Posterior vena cava (tissue), 2 donors: Measurements from ENCODE around the gene ABO. TPM values are rescaled to one million over a fixed set of nuclear protein-coding genes. Genes with fewer than 3 reads are reported as not detected.
A peak's percentile ranks its signal among the peaks of the same experiment; 100 is the strongest.
"Not testable (repeated sequence)": the region's sequence is repeated elsewhere in the genome, so short reads cannot be mapped to it uniquely, and the experiment has no call there.

Source experiments
- DNase-seq: peaks from one replicate; pipeline ENCODE4 v3.0.0-alpha.2; 2020; ENCODE audit warnings: low spot score
- intact Hi-C, 2 donors: fragments of 100-400 bp; cut with DNase I; formaldehyde crosslinking; loops; one replicate each; pipeline versions ENCODE4 v1.14.1 to v1.14.2; 2022 to 2023
- total RNA-seq, 2 donors: library from RNA; stranded (reverse); fragmentation: NEBNext Ultra II Directional; extraction: Animal tissue kit (Norgen Biotek cat#: 25700); gene quantifications; one replicate each; pipeline ENCODE4 v1.2.1, GENCODE V29; 2021
- donor health status: DM: yes; HTN: yes; CAD: no.
- donor health status: DM: yes; HTN: yes; CAD: no.

ABO gene
- total RNA-seq, 2 donors from 2014 or later, result 1.5 to 2.1 TPM

DNA sequence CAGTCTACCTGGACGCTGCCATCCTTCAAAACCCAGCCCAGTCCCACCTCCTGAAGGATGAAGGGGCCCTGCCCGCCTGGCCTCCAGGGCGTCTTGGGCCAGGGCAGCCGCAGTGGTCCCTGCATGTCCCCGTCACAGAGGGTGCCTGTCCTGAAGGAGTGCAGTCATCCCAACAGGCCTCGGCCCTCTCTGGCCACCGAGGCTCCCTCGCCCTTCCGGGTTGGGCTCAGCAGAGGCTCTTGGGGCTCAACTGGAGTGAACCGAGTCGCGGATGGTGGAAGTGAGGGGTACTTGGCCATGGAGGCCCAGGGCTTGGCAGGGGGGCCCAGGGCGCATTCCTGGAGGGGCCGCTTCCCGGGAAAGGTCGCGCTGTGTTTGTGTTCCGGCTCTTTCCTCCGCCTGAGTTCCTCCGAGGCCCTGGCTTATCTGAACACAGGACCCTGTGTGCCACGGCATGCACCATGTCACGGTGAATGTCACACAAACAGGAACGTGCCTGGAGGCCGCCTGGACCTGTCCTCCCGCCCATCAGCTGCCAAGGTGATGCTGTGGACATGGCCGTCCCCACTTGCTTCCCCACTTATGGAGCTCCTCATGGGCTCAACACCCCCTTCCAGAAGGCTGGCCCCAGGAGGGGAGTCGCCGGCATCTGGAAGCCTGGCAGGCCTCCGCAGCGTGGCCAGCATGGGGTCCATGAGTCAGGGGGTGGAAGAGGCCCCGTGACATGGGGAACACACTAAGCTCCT, 40.3 kb downstream of the ABO start:
- no peak for DNase-seq
- intact Hi-C loops, result loop anchor here in 1 of 2 donors (5.0 kb wide), 1 partner anchor 703 kb away; no protein-coding TSS in a partner anchor

DNA sequence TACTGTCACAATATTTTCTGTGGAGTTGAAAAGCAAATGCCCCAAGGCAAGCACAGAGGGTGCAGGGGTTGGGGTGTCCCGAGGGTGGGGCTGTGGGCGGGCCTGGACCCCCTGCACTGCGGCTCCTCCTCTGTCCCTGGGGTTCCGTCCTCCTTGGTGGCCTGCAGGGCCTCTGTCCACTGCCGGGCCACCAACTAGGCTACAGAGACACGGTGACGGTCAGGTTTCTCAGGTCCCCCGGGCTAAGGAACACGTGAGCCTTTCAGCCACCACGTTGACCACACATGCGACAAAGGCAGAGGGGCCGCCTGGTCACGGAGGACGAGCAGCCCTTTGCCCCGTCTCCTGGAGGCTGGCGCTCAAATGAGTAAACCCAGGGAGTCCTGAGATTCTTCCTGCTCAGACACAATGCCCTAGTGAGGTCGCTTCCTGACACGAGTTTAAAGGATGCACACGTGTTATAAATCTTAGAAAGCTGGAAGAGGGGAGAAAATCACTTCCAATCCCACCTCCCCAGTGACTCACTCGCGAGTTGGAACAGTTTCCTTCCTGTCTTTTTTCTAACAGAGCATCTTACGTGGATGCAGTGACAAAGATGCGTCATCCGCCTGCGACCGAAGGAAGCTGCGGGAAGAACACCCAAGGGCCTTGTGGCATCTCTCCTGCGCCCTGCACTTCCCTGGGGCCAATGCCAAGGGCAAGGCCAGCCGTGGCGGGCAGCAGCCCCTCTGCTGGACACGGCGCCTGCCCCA, 41.1 kb downstream of the ABO start:
- intact Hi-C loops, result loop anchor here in 1 of 2 donors (5.0 kb wide), 1 partner anchor 703 kb away; no protein-coding TSS in a partner anchor
- no peak for DNase-seq

DNA sequence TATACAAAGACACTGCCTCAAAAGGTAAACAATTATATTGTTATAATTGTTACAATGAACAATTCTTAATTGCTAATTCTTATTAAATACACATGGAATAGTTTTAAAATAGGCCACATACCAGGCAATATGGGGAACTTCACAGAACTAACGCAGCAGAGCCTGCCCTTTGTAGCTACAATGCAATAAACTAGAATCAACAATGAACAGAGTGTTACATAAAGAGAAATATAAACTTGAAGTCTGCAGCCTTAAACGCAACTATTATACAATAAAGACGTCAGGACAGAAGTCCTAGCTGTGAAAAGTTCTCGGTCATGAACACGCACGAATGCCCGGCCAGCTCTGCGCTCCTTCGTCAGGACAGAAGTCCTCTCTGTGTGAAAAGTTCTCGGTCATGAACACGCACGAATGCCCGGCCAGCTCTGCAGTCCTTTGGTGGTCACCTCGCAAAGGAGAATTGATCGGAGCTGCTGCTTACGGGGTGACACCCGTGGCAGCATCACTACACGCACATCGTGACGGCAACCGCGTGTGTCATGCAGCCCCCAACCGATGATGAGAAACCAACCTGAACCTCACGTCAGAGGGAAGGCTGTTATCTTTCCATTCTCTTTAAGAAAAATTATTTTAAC, 43.0 kb downstream of the ABO start:
- DNase-seq, result peak; percentile 34
- intact Hi-C loops, result loop anchor here in 1 of 2 donors (5.0 kb wide), 1 partner anchor 705 kb away; no protein-coding TSS in a partner anchor

DNA sequence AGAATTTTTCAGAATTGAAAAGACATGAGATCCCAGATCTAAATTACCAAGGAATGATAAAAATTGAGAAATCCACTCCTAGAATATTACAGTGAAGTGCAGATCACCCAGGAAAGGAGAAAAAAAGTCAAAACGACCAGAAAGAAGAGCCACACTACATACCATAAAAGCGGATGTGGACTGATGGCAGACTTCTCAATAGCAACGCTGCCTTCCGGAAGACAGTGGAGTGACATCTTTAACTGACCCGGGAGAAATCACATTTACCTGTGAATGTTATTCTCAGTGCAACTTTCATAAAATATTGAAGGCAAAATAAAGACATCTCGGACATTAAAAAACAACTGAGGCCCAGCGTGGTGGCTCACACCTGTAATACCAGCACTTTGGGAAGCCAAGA, 44.5 kb downstream of the ABO start:
- intact Hi-C loops, result loop anchor here in 1 of 2 donors (5.0 kb wide), 1 partner anchor 707 kb away; no protein-coding TSS in a partner anchor
- DNase-seq, result not testable (repeated sequence)

DNA sequence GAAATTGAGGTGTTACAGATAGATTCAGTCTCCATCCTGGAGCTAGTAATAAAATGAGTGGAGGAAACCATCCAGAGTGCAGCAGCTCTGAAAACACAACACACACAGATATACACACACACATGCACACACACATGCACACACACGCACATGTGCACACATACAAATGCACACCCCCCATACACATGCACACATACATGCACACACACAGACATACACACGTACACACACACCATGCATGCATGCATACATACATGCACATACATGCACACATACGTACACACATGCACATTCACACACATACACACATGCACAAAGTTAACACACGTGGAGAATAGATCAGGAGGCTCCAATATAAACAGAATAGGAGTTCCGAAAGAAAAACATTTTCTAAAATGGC, 44.9 kb downstream of the ABO start:
- intact Hi-C loops, result loop anchor here in 1 of 2 donors (5.0 kb wide), 1 partner anchor 707 kb away; no protein-coding TSS in a partner anchor
- DNase-seq, result no peak

DNA sequence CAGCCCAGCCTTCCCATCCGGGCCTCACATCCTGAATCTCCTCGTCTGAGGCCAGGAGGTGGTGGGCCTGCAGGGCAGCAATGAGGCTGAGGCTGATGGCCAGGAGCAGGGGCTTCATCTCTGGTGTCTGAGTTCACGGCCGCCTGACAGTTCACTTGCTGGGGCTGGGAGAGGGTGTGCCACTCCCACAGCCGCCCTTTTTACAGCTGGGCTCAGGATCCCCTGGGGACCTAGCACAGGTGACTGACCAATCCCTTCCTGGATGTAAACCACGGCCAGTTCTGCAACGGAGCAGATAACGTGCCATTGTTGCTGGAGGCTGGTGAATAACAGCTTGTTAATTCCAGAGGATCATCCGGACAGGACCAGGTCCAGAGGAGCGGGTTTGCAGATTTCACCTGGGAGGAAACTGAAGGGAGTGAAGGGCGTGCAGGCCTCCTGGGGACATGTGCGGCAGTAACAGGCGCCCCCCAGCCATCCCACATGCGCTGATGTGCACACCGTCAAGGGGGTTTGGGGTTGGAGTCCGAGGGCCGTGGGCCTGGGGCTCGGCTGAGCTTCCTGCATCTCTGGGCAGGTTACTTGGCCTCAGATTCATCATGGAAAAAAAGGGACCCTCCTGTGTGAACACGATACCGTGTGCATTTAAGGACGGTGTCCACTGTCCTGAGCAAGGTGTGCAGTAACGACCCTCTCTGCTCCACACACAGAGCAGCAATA, 46.4 kb downstream of the ABO start:
- DNase-seq, intact Hi-C loops: not testable (repeated sequence)

DNA sequence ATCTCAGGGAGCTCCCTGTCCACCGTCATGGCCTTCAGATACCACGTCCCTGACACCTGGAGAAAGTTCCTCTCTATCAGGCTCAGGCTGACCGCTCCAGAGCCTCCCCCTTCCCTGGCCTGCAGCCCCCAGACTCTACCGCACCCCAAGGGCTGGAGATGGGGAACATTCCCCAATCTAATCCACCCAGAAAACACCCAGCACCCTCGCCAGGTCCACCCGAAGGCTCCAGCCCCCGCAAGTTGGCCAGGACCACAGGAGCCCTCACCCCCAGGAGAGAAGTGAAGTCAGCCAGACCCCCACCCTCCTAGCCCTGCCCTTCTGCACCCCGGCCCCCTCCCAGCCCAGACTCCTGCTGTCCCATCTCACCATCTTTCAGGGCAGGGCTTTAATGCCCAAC, 47.0 kb downstream of the ABO start:
- DNase-seq, intact Hi-C loops: not testable (repeated sequence)

DNA sequence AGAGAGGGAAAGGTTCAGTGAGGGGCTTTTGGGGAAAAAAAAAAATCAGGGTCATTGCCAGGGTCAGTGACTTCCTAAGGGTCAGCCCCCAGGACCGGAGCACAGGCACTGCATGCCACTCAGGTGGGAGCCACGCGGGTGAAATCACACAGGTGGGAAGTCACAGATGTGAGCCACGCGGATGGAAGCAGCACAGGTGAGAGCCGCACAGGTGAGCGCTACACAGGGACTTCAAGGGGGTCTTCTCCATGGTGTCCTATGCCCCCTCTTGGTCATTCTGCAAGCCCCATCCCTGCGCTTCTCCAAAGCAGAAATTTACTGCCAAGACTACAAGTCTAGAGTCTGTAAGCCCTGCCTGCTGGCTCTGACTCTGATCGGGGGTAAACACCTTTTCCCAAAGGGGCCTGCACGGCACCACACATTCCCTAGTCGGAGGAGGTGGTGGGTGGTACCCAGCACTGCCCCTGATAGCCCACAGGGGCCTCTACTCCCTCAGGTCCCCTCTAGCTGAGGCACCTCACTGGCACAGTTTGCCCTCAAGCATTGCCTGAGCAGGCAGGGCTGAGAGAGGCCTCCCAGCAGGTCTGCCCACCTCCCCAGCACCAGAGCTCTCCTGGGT, 47.6 kb downstream of the ABO start:
- intact Hi-C loops, result no loop called here
- no peak for DNase-seq

DNA sequence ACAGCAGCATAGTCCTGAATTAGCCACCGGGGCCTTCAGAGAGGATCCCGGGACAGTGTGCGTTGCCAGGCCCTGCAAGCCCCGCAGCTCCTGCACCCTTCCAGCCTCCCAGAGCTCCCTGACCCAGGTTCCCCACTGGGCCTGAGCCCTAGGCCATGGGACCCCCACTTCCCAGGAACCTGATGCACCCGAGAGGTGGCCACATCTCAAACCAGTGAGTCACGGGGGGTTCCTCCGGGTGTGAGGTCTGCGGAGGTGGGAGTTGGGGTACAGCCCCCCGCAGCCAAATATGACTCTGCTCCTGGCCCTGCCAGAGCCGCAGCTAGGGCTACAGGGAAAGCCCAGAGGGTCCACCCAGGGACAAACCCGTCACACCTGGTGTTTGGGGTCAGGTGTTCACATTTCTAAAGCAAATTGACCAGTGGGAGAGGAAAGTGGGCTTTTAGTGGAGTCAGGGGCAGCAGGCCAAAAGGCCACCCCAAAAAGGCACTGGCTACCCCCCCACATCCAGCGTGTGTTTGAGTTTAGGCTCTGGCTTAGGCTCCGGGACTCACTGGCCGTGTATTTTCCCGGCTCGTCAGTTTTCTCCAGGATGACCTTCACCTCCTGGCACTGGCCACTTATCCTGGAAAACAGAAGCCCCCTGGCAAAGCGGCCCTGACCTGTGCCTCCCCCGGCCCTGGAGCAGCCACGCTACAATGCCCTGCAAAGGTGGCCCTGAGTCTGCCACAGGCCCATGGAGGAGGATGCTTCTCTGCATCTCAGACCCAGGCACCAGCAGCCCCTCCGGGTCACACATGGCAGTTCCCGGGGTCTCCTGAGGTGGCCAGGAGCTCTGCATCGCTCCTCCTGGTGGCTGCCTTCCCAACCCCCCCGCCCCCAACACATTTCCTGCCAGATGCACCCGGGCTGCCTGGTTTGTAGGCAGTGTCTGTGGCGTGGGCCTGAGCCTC, 48.5 kb downstream of the ABO start:
- DNase-seq, result no peak
- intact Hi-C loops, result no loop called here

DNA sequence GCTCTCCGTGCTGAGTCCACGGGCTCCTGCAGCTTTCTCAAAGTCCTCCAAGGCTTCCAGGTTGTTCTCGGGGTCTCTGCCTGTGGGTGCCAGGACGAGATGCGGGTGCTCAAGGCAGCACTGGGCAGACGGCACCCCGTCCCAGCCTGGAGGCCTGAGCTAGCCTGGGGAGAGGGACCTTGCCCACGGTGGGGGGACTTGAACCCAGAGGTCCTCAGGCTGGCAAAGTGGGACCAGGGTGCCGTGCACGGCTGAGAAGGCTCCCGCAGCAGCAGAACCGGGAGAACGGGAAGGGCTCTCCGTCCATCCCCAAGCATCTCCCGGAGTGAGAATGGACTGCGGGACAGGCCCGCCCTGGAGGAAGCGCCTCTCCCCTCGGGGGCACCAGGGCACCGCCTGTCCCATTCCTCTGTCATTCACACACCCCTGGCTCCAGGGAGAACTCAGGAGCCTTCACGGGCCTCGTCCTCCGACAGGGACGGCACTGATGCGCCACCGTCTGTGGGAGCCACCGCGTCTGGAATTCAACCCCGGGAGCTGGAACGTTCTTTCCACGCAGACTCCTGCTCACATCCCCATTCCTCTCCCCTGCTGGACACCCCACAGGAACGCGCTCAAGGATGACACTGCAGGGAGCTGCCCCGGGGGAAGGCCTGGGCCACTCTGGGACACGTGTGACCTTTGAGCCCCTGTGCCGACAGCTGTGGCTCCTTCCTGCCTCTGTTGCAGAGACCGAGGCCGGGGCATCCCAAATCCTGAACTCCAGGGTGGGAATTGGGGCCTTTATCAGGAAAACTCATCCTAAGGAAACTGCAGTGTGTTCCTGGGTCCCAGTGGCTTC, 49.6 kb downstream of the ABO start:
- intact Hi-C loops, result no loop called here
- no peak for DNase-seq

DNA sequence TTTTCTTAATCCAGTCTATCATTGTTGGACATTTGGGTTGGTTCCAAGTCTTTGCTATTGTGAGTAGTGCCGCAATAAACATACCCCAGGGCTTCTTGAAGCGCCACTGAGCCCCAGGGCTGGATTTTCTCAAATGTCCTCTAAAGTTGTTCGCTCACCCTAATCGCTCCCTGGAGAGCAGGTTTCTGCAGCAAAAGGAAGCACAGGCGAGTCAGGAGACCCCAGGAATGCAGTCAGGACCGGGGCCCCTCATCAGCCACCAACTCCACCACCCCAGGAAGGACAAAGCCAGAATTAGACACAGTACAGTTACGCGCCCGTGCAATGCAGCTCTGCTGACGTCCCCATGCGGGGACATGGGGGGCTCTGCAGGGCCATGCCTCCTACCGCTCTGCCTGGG, 50.2 kb downstream of the ABO start:
- no peak for DNase-seq
- intact Hi-C loops, result no loop called here

DNA sequence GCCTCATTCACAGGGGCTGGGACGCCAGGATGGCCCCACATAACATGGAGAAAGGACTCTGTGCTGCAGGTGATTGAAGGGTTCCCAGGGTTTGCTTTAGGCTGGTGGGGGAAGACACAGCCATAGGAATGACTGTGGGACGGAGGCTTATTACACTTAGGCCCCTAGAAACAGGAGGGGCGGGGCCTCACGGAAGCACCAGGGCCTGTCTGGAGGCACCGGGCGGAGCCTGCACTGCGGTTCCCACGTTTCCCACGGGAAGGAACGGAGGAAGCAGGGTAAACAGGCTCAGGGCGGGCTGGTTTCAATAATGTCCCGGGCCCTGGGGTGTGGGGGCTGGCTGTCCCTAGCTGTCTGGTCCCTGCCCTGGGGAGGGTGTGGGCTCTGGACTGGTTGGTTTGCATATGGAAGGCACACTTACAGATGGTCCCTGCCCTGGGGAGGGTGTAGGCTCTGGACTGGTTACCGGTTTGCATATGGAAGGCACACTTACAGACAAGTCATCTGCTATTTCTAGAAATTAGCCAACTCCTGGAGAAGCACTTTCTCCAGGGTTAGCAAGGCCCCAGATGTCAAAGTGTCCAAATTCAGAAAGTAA, 51.7 kb downstream of the ABO start:
- intact Hi-C loops, DNase-seq: not testable (repeated sequence)

DNA sequence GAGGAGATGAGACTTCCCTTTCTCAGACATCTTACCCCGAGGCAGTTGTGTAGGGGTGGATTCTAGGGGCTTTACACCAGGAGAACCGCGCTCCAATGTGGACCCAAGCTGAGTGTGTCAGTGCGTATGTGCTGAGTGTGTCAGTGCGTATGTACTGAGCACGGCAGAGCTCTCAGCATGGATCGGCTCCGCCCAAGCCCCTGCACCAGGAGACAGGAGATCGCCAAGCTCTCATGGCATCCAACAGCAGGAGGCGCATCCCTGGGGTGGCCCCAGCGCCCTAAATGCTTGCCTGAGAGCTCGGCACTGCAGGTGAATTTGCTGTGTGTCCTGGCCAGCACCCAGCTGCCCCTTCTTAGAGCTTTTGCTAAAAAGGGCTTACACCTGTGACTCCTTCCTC, 53.0 kb downstream of the ABO start:
- intact Hi-C loops, DNase-seq: not testable (repeated sequence)

DNA sequence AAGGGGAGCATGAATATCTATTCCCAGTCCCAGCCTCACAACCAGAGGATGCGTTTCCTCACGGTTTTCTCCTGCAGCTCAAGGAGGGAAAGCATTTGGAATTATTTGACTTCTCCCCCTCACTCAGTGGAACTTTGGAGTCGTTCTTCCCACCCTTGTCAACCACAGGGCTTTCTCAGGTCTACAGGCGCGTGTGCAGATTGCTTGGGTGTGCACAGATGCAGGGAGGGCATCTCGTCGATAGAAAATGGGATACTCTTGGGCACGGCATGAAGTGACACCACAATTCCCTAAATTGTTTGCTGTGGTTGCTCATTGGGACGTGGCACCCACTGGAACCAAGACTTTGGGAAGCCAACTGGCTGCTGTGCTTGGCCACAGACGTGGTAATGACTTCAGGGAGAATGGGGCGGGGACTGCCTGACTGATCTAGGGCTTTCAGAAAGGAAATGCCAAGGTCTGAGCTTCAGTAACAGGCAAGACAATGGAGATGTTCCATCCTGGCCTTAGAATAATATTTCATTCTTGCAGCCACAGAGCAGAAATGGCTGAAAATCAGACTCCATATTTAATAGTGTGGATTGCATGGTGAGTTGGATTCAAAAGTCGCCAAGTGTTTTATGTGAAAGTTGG, 53.7 kb downstream of the ABO start:
- no peak for DNase-seq
- intact Hi-C loops, result no loop called here

DNA sequence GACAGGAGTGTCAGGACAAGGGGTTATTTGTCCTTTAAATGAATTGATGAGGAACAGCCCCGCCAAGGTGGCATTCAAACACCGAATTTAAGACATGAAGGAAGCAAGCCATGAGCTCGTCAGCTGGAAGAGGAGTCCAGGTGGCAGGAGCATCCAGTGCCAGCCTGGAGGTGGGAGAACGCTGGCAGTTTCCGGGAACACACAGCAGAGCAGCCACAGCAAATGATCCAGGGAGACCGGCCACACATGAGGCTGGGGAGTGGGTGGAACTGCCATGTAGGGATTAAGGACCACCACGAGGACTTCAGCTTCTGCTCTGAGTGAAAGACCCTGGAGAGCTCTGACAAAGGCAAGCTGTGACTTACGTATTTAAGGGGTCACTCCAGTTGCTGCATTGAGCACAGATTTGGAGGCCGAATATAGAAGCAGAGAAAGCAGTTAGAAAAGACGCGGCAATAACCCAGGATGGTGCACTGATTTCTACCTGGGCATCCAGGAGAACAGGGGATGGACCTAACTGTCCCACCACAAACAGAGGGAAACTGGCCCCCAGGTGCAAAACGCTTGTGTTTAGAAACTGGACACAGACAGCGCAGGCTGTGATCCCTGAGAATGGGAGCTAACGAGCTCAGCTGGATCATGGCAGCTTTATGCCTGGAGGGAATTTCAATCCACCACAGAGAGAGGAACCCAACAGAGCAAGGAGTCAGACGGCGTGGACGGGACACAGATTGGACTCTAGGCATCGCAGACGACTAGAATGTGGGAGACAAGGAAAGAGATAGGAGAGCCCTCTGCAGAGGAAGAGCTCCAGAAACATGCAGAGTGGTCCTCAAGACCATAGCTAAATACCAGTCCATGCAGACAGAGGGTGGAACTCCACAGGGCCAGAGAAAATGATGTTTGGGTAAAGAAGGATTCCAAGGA, 56.7 kb downstream of the ABO start:
- DNase-seq, intact Hi-C loops: not testable (repeated sequence)
